SK-N-MC (cell line): ENCODE measurements around the gene SPATA3.

Experiments used
- DNase-seq: peaks from one replicate; pipeline ENCODE4 v3.0.0-alpha.2; 2011; ENCODE audit warnings: low read depth, low spot score
- H3K27ac ChIP-seq: fragments of 200-600 bp; sonication (generic); 2 replicates; pipeline ENCODE4 v1.5.1; 2016; ENCODE audit warnings: mixed run types
- H3K36me3 ChIP-seq: fragments of 200-600 bp; sonication (generic); 2 replicates; pipeline ENCODE4 v1.6.1; 2017; ENCODE audit warnings: antibody characterized with exemption, low read length, mixed read lengths; ENCODE audit not compliant: insufficient read depth
- H3K4me3 ChIP-seq: fragments of 200-600 bp; sonication (generic); 2 replicates; pipeline ENCODE4 v1.5.1; 2016
- H3K9ac ChIP-seq: fragments of 200-600 bp; sonication (generic); 2 replicates; pipeline ENCODE4 v1.8.0; 2017; ENCODE audit warnings: mixed run types, mixed read lengths; ENCODE audit not compliant: insufficient read length
- H3K9me3 ChIP-seq: fragments of 200-600 bp; sonication (generic); 2 replicates; pipeline ENCODE4 v1.6.1; 2017; ENCODE audit warnings: low read depth, mild to moderate bottlenecking, antibody characterized with exemption, low read length, moderate library complexity, mixed read lengths
- EZH2 ChIP-seq: fragments of 200-600 bp; sonication (generic); IDR thresholded peaks from one replicate; pipeline ENCODE4 v1.6.1; 2017; ENCODE audit warnings: antibody characterized with exemption
- FOXP2 ChIP-seq: optimal IDR thresholded peaks from 2 replicates; pipeline ENCODE3; 2011; ENCODE audit warnings: mild to moderate bottlenecking, moderate library complexity; ENCODE audit not compliant: insufficient read depth; ENCODE audit errors: extremely low read length, control extremely low read depth
- POLR2AphosphoS5 ChIP-seq: IDR thresholded peaks from 2 replicates; pipeline ENCODE4 v1.6.1; 2012; ENCODE audit warnings: mild to moderate bottlenecking, low read depth, low read length, borderline replicate concordance

Gene SPATA3

GRCh38 chr2:231007286-231008098 is 11.6 kb downstream of the SPATA3 start:
- Histone ChIP-seq H3K9ac (no peak overlapping the region), H3K36me3 (no peaks in the 10 kb centered on the region), H3K9me3 (no peaks in the 10 kb centered on the region), H3K4me3 (no peak overlapping the region), H3K27ac (no peak overlapping the region)
- no peak for TF ChIP-seq FOXP2
- no peak for TF ChIP-seq POLR2AphosphoS5
- TF ChIP-seq EZH2, result no peak
- no peak for DNase-seq

- H3K9ac ChIP-seq, result no peak overlapping the region
- H3K36me3 ChIP-seq, result no peaks in the 10 kb centered on the region
- TF ChIP-seq FOXP2 (no peak), POLR2AphosphoS5 (no peak), EZH2 (no peak)
- no peak for DNase-seq
- H3K27ac ChIP-seq, result no peak overlapping the region
- no peaks in the 10 kb centered on the region for H3K9me3 ChIP-seq
- no peak overlapping the region for H3K4me3 ChIP-seq
These were observed 12.2 kb downstream of the SPATA3 start for GRCh38 chr2:231008131-231008530.

GRCh38 chr2:231009236-231009919 is 13.5 kb downstream of the SPATA3 start:
- Histone ChIP-seq H3K4me3 (no peak overlapping the region), H3K36me3 (no peaks in the 10 kb centered on the region), H3K27ac (no peak overlapping the region), H3K9me3 (no peaks in the 10 kb centered on the region), H3K9ac (no peak overlapping the region)
- DNase-seq, result no peak
- TF ChIP-seq EZH2, result no peak

GRCh38 chr2:231010201-231010730 is 14.3 kb downstream of the SPATA3 start:
- no peak for DNase-seq
- H3K4me3 ChIP-seq, result no peak overlapping the region
- H3K9ac ChIP-seq, result no peak overlapping the region
- no peaks in the 10 kb centered on the region for H3K9me3 ChIP-seq
- no peak overlapping the region for H3K27ac ChIP-seq
- TF ChIP-seq FOXP2 (no peak), POLR2AphosphoS5 (no peak), EZH2 (no peak)
- H3K36me3 ChIP-seq, result no peaks in the 10 kb centered on the region

GRCh38 chr2:231011526-231011925 is 15.6 kb downstream of the SPATA3 start:
- no peaks in the 10 kb centered on the region for H3K36me3 ChIP-seq
- H3K4me3 ChIP-seq, result no peak overlapping the region
- no peak overlapping the region for H3K27ac ChIP-seq
- no peak for TF ChIP-seq EZH2
- TF ChIP-seq FOXP2, result no peak
- TF ChIP-seq POLR2AphosphoS5, result no peak
- no peak for DNase-seq
- H3K9ac ChIP-seq, result no peak overlapping the region
- no peaks in the 10 kb centered on the region for H3K9me3 ChIP-seq

GRCh38 chr2:231012463-231012862 is 16.5 kb downstream of the SPATA3 start:
- TF ChIP-seq FOXP2 (no peak), POLR2AphosphoS5 (no peak), EZH2 (no peak)
- Histone ChIP-seq H3K27ac (no peak overlapping the region), H3K4me3 (no peak overlapping the region), H3K9ac (no peak overlapping the region), H3K36me3 (no peaks in the 10 kb centered on the region), H3K9me3 (no peaks in the 10 kb centered on the region)
- DNase-seq, result no peak

- Histone ChIP-seq H3K36me3 (no peaks in the 10 kb centered on the region), H3K4me3 (no peak overlapping the region), H3K9ac (no peak overlapping the region), H3K27ac (no peak overlapping the region), H3K9me3 (no peaks in the 10 kb centered on the region)
- no peak for DNase-seq
- TF ChIP-seq EZH2 (no peak), POLR2AphosphoS5 (no peak), FOXP2 (no peak)
These were observed 17.9 kb downstream of the SPATA3 start for GRCh38 chr2:231013820-231014219.

GRCh38 chr2:231015478-231015877 is 19.6 kb downstream of the SPATA3 start:
- Histone ChIP-seq H3K9me3 (no peaks in the 10 kb centered on the region), H3K27ac (no peak overlapping the region), H3K36me3 (no peaks in the 10 kb centered on the region), H3K9ac (no peak overlapping the region), H3K4me3 (no peak overlapping the region)
- TF ChIP-seq EZH2 (no peak), POLR2AphosphoS5 (no peak), FOXP2 (no peak)
- DNase-seq, result no peak
